Suppressor macrophage treated with lipopolysaccharide for 4 hours (primary cell): Measurements from ENCODE around the gene LRCH3.

Experiments
- DNase-seq: peaks from one replicate; pipeline ENCODE4 v3.0.0-alpha.2; 2020

LRCH3 gene

DNA sequence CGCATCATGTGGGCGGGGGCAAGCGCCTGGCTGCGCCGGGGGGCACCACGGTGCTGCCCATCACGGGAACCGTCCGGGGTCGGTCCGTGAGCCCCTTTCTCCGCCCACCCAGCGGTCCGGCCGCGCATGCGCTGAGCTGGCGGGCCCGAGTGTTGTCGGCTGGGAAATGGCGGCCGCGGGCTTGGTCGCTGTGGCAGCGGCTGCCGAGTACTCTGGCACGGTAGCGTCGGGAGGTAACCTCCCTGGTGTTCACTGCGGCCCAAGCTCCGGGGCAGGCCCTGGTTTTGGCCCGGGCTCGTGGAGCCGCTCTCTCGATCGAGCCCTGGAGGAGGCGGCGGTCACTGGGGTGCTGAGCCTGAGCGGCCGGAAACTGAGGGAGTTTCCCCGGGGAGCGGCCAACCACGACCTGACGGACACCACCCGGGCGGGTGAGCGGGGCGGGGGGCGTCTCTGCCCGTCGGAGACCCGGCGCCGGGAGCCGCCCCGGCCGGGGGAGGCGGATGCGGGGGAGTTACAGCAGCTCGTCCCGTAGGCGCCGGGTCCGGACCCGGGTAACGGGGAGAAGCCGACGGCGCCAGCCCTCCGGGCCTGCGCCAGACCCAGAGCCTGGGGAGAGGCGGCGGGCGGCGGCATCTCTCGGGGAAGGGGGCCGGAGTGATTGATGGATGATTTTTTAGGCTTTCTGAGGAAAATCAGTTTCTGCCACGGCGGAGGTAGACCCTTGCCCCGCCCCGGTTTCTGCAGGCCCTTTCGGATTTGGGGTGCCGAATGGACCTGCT lies at the start of gene LRCH3:
TSS of gene LRCH3 (plus strand) at position 142 of the 779 bp plus-strand sequence. CDS start at position 167, 25 bp downstream.
- DNase-seq = peak; percentile 81

DNA sequence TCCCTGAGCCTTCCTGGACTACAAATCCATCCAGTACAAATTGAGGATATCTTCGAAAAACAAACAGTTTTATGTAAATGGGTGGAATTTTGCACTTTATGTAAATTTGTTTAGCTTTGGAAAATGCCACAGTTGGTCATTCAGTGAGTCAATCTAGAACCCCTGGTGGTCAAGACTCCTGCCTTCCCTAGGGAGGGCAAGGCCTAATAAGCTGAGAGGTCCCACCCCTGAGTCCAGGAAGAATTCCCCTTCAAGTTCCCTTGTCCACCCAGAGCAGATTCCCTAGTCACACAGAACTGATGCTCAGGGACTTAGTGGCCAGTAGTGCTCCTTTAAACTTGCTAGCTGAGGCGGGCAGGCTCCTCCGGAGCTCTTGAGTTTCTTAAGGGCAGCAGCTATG lies 48.3 kb upstream of the LRCH3 start:
- no peak for DNase-seq

GRCh38 chr3:197746209-197746608 lies 44.8 kb upstream of the LRCH3 start:
- no peak for DNase-seq

- DNase-seq = peak; percentile 81
These were observed 44.2 kb upstream of the LRCH3 start for GRCh38 chr3:197746801-197747237.

DNA sequence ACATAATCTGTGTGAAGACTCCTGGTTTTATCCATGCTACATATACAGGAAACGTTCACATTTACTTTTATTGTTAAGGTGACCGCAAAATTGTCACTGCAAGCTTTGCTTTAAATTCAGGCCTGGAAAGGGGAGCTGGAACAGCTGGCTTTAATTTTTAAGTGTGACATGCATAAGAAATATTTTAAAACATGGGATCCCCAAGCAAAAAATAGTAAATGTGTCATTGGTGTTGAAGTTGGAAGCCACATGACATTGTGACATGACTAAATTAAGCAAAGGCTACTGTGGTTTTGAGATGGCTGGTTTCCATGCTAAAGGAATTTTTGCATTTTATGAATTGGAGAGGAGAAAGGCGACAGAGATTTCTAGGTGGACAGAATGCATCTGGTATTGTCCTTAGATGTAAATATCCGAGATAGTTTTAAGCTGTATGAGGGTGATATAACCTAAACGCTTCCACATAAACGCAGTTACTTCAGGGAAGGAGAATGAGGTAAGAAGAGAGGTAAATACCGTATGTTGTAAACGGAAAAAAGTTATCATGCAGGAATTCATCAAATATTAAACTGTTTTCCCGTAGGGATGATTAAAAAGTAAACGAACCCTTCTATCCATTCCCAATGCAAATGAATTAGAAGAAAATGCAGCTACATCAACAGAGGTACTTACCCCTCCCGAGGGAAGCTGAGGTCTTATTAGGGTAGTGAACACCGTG lies 42.3 kb upstream of the LRCH3 start:
- peak; percentile 61 for DNase-seq

GRCh38 chr3:197749315-197749600 lies 41.8 kb upstream of the LRCH3 start:
- DNase-seq = no peak

DNA sequence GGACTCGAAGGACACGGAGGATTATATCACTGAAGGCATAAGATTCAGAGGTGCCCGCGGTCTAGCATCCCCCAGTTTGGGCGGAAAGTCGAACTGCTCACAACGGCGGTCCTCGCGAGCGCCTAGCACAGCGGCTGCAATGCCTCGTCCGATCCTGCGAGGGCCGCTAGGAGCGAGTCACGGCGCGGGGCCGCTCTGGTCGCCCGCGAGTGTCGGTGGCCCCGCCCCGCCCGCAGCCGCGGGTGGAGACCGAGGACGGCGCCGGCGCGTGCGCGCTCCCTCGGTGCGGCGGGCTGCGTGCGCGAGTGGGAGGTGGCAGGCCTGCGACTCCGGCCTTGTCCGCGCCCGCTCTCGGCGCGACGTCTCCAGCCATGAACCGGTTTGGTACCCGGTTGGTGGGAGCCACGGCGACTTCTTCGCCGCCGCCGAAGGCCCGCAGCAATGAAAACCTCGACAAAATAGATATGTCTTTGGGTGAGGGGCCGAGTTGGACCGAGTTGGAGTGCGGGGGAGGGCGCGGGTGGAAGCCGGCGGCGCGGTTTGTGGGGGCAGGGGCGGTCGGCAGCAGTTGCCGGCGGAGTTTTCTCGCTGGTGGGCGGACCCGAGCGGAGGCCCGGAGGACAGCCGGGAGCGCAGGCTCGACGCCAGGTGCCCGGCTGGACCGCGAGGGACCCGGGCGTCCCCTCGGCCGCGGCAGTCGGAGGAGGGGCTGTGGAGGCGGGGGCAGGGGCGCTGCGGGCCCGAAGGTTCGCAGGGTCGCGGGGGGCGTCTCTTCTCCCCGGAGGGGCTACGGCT lies 41.3 kb upstream of the LRCH3 start, which contains the start of gene FYTTD1:
TSS of gene FYTTD1 (plus strand) at position 283 of the 795 bp plus-strand sequence. CDS start at position 372, 89 bp downstream.
- DNase-seq = peak; percentile 96

DNA sequence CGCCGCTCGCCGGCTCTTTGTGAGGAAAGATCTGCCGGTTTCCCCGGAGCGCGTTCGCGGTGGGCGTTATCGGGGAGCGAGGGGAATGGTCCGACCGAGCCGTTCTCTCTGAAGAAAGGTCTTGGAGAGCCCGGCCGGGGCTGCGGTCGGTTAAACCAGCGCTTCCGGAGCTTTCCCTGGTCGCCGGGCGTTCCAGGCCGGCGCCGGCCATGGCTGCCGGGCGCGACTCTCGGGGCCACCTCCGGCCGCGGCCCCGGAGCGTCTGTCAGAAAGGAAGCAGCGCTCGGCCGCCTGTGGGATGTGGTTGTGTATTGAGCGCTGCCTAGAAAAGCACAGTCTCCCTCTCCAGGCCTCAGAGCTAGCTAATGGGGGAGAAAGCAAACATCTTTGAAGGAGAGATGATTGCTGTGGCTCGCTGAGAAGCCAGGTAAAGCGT lies 40.6 kb upstream of the LRCH3 start:
- peak; percentile 80 for DNase-seq

GRCh38 chr3:197750858-197751737 lies 40.0 kb upstream of the LRCH3 start:
- DNase-seq = peak; percentile 63

DNA sequence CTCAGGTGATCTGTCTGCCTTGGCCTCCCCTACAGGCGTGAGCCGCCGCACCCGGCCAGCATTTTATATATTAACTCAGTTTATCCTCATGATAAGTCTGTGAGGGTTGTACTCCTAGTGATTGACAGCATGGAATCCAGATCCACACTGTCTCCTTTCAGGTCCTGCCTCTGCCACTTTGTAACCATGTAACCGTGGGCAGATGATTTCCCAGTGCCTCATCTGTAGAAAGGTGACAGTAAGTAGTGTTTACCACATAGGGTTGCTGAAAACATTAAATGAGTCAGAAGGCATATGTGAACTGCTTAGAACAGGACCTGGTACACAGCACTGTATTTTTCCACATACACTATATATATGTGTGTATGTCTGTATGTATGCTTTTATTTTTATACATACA lies 38.9 kb upstream of the LRCH3 start:
- DNase-seq = no peak

- no peak for DNase-seq
These were observed 37.8 kb upstream of the LRCH3 start for GRCh38 chr3:197753263-197753662.

GRCh38 chr3:197756704-197757103 lies 34.4 kb upstream of the LRCH3 start:
- DNase-seq = no peak

- no peak for DNase-seq
These were observed 32.5 kb upstream of the LRCH3 start for GRCh38 chr3:197758512-197758911.

GRCh38 chr3:197761784-197762183 lies 29.3 kb upstream of the LRCH3 start:
- no peak for DNase-seq

GRCh38 chr3:197775317-197775716 lies 15.7 kb upstream of the LRCH3 start:
- no peak for DNase-seq

GRCh38 chr3:197782230-197782629 lies 8.8 kb upstream of the LRCH3 start:
- DNase-seq = peak; percentile 37

DNA sequence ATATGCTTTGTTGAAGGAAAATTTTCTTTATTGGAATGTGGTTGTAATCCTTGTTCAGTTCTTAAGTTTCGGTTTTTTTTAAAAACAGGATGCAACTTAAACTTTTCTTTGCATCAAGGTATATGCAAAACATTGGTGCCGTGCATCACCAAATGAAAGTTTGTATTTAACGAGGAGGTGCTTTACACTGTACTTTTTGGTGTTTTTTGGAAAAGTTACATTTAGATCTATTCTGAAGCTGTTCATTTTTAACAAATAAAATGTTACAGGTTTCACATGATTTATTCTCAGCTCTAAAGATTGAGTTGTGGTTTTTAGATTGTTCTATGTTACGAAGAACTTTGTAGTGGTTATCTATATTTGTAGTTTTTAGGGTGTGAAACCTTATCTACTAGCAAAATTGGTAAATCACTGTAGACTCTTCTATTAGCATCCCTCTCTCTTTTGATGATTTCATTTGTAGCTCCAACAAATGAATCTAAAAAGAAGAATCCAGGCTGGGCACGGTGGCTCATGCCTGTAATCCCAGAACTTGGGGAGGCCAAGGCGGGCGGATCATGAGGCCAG lies 7.0 kb upstream of the LRCH3 start:
- no peak for DNase-seq

DNA sequence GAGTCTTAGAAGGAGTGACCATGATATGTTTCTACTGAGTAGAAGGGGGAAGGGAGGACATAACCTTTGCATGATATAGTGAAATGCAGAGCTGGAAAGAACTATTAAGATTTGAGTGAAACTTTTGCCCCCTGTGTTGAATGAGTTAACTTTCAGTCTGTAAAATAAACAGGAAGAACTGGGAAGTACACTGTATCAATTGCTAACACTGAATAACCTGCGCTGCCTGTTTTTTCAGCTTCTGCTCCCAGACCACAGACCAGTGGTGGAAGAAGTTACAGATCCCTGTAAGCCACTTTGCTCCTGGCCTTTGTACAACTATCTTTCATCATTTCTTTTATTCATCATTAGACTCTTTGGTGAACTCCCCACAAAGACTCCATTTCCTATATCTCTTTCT lies 3.6 kb upstream of the LRCH3 start:
- no peak for DNase-seq

DNA sequence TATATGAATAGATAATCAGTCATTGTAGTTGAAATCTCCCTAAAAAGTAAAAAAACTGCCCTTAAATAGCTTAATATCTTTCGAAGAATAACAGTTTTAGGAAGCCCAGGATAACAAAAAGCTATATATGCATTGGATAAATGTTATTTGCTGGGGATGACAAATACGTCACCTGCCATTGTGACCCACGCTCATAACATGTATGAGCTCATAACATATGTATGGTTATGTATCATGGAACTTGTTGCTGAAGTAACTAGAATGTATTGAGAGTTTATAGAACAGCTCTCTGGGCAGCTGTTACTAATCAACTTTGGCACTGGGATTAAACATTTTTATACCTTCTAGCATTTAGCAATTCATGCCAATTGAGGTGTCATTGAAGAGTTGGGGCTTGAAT lies 1.7 kb upstream of the LRCH3 start:
- no peak for DNase-seq

GRCh38 chr3:197790033-197790432 lies 1.0 kb upstream of the LRCH3 start:
- DNase-seq = no peak

DNA sequence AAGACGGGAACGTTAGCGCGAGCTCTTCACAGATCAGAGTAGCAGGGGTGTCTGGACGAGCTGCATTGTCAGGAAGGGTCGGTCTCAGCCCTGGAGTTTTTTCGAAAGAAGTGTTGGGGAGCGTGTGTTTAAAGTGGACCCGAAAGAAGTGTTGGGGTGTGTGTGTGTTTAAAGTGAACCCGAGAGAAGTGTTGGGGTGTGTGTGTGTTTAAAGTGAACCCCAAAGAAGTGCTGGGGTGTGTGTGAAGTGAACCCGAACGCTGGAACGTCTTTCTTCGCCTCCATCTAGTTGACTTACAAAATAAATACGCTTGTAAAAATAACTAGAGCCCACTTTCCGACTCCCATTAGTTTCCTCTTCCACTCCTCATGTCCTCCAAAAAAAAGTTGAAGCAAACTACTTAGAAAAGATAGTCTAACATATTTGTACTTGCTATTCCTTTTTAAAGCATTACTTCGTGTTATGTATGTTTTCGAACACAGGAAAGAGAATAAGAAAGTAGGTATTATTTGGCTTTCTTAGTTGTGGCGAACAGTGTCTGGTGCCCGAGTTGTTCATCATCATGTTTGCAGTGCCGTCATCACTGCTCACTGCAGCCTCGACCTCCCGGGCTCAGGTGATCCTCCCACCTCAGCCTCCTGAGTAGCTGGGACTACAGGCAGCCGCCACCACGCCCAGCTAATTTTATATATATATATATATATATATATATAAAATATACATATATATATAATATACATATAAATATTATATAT lies 1.0 kb downstream of the LRCH3 start:
- DNase-seq = peak; percentile 13
